GM12865 (cell line): ENCODE measurements around the gene DGKI.

ENCODE experiments used
- DNase-seq: peaks from one replicate; pipeline ENCODE4 v3.0.0; 2010; ENCODE audit warnings: low read depth
- H3K4me3 ChIP-seq: 2 replicates; pipeline ENCODE4 v1.5.1; 2011; ENCODE audit warnings: mild to moderate bottlenecking, low read depth, low read length, control low read depth
- TF ChIP-seq, protein P1 (sequence below): IDR thresholded peaks from 2 replicates; pipeline ENCODE4 v1.5.1; 2011; ENCODE audit warnings: low read length, control low read depth, low read depth, inconsistent platforms; ENCODE audit not compliant: insufficient read depth; ENCODE audit errors: missing control alignments

Gene DGKI

GRCh38 chr7:137674048-137674447 lies 172.7 kb downstream of the DGKI start:
- TF ChIP-seq, protein P1, sequence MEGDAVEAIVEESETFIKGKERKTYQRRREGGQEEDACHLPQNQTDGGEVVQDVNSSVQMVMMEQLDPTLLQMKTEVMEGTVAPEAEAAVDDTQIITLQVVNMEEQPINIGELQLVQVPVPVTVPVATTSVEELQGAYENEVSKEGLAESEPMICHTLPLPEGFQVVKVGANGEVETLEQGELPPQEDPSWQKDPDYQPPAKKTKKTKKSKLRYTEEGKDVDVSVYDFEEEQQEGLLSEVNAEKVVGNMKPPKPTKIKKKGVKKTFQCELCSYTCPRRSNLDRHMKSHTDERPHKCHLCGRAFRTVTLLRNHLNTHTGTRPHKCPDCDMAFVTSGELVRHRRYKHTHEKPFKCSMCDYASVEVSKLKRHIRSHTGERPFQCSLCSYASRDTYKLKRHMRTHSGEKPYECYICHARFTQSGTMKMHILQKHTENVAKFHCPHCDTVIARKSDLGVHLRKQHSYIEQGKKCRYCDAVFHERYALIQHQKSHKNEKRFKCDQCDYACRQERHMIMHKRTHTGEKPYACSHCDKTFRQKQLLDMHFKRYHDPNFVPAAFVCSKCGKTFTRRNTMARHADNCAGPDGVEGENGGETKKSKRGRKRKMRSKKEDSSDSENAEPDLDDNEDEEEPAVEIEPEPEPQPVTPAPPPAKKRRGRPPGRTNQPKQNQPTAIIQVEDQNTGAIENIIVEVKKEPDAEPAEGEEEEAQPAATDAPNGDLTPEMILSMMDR = no peak
- DNase-seq = no peak
- H3K4me3 ChIP-seq = no peak overlapping the region

DNA sequence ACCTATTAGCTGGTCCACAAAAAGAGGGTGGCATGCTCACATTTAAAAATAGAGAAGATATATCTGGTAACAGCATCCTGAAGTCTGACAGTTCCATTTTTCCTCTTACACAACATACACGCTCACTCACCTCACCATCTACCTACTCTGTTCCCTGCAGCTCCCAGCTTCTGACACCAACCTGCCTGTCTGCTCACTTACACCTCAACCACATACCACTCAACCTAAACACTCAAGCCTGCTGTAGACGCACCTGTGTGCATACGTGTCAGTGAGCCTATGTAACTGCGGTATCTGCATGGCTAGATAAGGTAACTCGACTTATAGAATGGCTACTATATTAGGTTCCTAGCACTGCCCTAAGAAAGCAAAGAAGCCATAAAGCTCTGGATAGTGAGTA lies 174.9 kb downstream of the DGKI start:
- H3K4me3 ChIP-seq = no peak overlapping the region
- TF ChIP-seq, protein P1 = no peak
- peak; percentile 7 for DNase-seq

DNA sequence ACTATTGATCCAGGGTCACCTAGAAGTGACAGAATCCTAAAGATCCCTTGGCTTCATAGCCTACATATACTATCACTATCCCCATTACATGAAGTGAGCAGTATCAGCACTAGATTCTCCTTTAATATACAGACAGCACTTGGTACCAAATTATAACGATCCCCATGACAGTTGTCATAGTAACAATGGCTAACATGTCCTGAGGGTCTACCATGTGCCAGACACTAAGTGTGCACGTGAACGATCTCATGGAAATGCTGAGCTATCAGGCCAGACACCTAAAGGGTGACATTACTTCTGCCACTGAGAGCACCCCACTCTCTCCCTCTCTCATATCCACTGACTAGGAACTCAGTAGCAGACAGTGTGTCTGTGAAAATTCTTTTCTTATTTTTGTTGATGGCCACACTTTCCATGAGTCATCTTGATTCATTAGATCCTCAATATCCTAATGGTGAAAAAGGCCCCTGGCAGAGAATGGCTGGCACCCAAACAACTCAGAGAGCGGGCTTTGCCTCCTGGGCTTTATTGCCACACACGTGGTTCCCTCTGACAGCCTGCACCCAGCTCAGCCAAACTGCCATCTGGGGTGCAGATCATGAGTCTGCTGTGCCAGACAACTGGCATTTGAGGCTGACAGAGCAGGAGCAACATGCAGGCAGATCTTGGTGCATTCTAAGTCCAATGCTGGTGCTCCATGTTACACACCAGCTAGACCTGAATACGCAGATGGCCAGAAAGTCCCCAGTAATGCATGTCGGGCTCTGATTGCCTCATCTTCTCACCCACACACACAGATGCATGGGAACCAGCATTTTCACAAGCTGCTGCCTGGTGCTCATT lies 176.3 kb downstream of the DGKI start:
- DNase-seq = peak; percentile 81

GRCh38 chr7:137669706-137670105 lies 177.1 kb downstream of the DGKI start:
- no peak overlapping the region for H3K4me3 ChIP-seq
- no peak for DNase-seq
- TF ChIP-seq, protein P1 = no peak

More for the DNA sequence above, 176.3 kb downstream of the DGKI start:
- no peak overlapping the region for H3K4me3 ChIP-seq
- TF ChIP-seq, protein P1 = no peak

DNA sequence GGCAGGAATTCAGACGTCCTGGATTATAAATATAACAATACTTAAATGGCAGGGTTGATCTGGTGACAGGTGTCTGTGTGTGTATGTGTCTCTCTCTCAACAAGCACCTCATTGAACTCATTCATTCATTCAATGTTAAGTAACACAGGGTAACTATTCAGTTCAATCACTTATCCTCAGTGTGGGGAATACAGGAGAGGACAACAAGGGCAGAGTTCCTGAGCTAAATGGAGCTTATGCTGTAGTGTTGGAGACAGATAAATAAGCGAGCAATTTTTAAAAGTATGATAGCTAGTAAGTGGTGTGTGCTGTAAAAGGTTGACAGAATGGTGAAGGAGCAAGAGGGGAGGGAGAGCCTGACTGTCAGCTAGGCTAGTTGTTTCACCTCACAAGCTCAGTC lies 178.4 kb downstream of the DGKI start:
- no peak overlapping the region for H3K4me3 ChIP-seq
- TF ChIP-seq, protein P1 = no peak
- DNase-seq = no peak

DNA sequence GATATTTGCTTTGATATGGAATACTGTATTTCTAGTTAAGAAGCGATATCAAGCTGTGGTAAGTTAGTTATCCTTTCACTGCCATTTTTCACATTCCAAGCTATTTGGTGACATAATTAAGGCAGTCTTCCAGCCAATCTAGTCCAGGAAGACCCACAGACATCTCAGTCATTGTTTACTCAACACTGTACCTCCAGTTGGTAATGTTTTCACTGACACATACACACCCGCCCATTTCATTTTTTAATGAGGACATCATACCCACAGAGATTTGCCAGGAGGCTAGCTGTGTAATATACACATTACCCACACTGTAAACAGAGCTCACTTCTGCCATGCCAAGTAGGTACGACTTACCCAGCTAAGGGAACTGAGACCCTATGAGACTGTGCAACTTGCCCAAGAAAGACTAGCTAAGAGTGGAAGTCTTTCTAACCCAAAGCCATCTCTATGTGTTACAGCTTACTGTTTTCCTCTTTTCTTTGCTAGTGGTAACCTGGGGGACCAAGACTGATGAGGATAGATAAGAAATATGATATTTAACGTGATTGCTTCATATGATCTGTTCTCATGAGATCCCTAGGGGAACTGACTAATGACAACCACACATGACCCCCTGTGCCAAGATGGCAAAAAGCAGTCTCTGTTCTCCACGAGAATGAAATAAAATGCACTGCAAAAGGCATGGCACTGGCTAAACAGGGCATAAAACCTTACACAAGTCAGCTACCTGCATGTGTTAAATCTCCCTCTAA lies 179.0 kb downstream of the DGKI start:
- H3K4me3 ChIP-seq = no peak overlapping the region
- TF ChIP-seq, protein P1 = no peak
- peak; percentile 9 for DNase-seq
